ELF-1 (cell line): ENCODE data around the gene FAM170B.

Source experiments
- DNase-seq: peaks from one replicate; pipeline ENCODE4 v3.0.0-alpha.2; 2016; ENCODE audit warnings: low read depth, low spot score

Gene FAM170B

DNA sequence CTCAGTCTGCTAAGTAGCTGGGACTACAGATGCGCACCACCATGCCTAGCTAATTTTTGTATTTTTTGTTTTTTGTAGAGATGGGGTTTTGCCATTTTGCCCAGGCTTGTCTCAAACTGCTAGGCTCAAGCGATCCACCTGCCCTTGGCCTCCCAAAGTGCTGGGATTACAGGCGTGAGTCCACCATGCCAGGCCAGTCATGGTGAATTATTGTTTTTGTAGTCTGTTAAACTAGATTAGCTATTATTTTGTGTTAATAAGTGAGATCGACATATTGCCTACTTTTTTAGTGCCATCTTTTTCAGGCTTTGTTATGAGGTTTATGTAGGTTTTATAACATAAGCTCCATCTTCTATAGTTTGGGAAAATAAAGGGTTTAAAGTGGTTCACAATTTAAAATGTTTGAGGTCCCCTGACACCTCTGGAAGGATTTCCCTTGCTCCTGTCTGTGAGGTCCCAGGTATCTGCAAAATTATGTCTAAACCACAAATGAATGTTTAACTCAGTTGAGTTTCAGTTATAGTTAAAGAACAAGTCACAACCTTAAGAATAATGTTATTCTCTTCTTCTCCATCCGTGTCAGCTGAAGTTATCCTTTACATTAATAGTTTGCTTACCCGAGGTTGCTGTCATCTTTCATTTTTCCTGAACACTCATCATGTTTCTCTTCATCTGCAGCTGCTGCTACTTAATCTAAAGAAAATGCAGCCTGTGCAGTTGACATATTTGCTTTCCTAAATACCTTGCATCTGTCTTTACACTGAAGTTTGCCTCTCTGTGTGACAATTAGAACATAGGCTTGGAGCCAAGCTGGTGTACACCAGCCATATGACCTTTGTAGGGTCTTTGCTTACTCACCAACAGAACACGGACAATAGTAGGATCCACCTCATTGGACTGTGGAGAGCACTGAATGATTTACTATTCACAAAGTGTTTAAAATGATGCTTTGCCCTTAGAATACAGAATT, 9.6 kb downstream of the FAM170B start:
- no peak for DNase-seq

DNA sequence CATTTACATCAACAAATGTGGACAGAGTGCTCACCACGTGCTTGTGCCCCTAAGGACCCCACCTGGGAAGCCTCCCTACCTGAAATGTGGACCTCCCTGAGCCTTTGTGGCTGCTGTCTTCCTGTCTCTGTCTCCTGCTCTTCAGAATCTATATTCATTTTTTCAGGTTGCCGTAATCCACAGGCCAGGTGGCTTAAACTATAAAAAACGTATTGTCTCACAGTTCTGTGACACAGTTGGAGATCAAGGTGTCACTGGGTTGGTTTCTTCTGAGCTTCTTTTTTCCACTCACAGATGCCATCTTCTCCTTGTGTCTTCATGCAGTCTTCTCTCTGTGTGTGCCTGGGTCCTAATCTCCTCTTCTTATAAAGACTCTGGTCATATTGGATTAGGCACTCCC, 12.9 kb downstream of the FAM170B start:
- DNase-seq: no peak

DNA sequence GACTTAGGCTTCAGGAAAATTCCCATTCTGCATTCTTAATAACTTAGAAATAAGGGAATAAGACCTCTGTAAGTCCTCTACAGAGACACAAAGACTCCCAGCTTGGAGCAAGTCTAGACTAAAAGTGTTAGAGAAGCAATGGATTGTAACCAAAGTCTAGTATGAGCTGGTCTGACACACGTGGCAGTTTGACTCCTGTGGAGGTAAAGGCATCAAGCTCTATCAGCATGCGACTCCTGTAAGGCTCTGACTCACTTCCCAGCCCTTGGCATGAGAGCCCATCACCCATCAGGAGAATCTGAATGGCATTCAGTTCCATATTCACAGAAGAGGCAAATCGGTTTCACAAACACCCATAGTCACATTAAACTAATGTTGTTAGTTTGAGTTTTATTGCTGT, 14.1 kb downstream of the FAM170B start:
- no peak for DNase-seq

DNA sequence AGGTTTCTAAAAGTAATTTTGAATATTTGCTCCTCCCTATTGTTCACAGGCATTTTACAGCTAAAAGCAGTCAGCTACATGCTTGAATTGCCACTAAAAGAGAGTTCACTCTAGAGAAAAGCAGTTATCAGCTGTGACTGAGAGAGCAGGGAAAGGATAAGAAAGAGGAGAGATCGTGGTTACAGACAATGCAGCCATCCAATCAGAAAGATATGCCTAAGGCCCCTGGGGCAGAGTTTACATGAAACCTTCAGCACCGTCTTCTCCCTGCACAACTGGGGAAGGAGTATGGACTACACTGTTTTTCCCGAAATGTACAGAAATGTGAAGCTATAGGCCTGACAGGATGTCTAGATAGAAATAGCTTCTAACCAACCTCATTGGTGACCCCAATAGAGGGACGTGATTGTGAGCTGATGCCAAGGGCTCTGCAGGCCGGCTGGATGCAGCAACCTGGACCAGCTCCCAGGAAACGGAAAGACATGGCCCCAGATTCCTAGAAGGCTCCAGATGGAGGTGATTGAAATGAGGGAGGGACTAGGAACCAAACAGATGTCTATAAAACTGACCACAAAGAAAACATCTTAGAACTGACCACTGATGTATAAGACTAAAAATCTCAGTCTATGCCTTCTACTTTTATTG, 15.3 kb downstream of the FAM170B start:
- DNase-seq: no peak

DNA sequence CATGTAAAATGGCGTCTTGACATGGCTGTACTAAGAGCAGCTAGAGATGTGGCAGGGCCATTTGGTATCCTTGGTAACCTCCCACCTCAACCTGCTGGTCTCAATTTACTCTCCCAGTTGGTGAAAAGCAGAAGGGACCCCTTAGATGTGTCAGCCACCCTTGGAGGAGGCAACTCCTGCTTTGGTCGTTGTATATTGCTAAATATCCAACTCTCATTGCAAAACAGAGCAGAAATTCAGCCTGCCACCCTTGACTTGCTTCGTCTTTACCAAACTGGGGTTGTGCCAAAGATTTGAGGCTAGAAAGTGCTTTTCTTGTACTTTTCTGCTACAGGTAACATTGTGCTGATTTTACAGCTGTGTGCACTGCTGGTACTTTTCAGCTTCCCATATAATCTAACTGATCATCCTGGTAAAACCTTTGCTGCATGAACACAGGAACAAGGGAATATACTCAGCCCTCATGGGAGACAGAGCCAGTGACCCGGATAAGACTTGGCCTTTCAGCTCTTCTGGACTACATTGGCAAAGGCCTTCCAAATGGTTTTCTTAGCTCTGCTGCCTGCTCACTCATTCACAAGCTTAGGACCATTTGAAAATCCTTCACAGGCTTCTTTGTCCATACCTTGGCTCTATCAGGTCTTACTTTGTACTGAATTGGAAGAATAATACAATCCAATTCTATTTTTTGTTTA, 16.3 kb downstream of the FAM170B start:
- DNase-seq: no peak

DNA sequence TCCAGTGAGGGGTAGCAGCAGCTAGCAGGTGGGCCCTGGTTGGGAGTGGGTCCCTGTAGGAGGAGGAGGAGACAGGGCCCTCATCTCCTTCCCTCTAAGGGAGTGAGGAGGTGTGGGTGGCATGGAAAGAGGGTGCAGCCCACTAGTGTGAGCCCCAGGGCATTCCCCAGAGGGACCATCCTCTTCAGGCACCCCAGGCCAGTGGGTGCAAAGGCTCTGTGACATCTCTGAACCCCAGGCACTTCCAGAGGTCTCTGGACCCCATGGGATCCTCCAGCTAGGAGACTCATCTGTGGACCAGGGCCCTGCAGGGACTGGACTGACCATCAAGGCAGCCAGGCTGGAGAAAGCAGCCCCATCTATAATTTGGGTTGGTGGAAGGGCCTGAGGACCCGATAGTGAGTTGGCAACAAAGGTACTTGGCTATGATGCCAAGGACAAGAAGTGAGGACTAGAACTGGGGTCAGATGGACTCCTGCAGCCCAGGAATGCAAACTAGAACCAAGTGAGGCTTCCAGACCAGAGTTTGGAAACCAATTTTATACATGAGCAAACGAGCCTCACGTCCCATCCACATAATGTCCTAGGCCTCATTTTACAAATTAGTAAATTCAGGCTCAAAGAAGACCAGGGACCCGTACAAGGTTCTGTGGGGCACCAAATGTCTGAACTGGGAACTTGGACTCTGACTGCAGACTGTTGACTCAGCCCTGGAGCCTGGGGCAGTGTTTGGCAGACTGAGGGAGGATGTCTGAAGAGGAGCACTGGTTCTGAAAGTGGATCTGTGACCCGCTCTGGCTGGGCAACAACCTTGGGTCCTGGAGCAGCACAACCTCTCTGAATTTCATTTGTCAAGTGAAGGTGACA, 17.1 kb downstream of the FAM170B start:
- DNase-seq: no peak

DNA sequence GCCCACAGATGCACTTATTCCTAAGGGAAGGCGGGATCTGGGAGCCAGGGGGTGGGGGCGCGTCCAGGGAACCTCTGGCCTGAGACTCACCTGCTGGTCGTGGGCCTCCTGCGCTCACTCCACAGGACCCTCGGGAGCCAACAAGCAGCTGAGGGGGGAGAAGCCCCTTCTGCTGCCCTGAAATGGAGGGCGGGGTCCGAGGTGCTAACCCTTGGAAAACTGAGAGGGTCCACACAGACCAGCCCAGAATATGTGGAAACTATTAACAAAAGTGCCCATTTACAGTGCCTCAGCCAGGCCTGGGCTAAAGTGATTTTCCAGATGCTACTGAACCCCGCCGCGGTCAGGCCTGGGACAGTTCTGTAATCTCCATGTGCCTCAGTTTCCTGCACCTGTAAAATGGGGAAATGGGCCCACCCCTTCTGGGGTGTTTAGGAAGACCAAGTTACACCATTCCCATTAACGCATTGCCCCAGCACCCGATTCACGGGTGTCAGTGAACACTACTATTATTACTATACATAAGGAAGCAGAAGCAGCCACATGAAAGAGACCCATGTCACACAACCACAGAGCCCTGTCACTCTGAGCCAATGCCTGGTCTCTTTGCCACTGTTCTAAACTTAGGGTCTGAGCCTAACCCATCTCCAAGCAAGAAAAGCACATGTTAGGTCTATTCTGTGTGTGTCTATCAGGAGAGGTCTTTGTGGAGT, 17.9 kb downstream of the FAM170B start:
- DNase-seq: no peak

DNA sequence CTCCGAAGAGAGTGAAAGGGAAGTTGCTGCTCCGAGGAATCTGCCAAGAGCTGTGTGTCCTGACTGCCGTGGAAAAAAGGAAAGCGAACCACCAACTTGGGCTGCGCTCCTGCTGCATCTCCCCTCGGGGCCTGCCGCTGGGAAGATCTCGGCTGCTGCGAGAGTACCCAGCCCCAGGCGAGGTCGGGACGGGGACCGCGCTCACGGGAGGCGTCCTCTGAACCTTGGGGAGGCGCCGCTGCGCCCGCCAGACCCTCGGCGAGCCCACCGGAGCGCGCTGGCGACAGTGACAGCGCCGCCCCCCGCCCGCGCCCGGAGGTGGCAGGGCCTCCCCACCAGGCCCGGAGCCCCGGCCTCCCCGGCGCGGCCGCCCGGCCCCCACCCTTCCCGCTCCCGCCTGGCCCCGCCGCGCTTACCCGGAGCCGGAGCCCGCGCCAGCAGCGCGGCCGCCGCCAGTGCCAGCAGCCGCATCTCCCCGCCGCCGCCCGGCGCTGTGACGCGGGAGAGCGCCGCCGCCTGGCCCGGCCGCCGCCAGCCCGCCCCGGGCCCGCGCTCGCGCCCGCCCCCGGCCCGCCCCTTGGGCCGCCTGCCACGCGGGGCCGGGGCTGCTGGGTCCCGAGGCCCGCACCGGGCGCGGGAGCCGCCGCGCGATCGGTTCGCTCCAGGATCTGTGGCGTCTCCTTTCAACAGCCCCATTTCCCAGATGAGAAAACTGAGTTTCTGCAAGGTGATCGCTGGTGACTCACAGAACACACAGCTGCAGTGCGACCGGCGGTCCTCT, 18.6 kb downstream of the FAM170B start, which contains the start of gene VSTM4:
Gene VSTM4, minus strand, starts transcription at position 508 of the 781 bp plus-strand sequence. Its CDS starts 37 bp downstream, at position 471.
- DNase-seq: peak; percentile 40

DNA sequence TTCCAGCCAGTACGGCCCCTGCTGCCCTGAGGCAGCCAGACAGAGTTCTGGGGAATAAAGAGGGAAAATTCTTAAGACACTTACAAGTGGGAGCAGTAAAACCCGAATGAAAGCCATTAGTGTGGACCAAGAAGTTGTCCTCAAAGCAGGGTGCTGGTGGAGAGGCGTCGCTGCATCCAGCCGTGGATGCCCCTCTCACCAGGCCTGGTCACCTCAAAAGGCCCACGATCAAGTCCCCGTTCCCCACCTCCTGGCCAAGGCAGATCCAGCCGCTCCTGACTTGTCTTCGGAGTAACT, 19.2 kb downstream of the FAM170B start:
- no peak for DNase-seq

DNA sequence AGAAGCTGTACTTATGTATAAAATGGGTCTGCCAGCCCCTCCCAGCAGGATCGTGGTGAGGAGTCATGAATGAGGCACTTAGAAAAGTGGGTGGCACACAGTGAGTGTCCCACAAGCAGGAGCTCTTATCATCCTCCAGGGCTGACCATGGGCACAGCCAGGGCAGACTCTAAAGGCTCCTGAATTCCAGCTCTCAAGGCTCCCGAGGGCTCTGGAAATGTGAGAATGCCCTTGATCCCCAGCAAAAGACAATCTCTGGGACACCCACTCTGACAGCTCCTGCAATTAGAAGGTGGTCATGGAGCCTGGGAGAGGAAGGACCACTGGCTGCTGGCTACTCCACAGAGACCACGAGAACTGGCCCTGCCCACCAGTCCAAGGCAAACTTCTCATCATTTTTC, 20.1 kb downstream of the FAM170B start:
- no peak for DNase-seq

DNA sequence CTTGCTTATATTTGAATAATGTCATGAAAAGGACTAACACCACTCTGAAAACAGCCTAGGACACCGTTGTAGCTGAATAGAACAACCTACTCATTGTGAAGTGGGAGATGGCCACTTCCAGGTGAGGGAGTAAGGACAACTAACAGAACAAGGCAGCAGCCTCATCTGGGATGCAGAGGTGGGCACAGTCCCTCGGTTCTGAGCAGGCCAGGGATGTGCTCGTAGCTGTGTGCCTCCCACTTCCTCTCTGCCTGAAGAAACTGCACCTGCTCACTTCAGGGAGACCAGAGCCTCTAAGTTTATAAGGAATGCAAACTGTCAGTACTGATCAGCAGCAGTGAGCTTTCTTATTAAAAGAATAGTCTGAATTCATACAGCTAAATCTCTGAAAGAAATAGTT, 21.0 kb downstream of the FAM170B start:
- DNase-seq: no peak

DNA sequence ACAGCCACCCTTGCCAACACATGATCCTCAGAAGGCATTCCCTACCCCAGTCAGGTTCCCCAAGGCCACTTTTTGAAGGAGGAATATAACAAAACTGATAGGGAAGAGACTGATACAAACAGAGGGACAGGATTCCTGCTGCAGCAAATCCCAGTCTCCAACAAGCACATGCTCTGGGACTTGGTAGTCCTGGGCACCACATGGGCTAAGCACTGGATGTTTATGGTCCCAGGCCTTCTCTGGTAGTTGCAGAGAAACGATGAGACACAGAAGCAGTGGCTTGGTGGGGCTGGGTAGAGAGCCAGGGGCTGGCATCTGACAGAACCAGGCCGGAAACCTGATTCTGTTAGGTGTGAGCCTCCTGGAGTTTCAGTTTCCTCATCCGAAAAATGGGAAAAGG, 21.7 kb downstream of the FAM170B start:
- no peak for DNase-seq

DNA sequence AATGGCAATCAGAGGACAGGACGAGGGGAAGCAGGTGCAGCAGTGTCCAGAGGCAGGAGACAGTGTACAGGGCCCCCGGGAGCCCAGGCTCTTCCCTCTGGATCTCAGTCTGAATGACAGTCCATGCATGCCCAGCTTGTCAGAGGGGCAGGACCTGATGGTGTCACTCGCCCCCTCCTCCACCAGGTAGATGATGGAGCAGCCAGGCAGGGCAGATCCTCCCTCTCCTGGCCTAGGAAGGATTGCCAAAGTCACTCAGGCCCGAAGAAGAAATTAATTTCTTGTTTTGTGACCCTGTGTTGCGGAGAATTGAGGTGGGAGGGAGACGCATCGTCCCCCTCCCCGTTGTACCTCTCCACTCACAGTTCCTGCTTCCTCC, 22.5 kb downstream of the FAM170B start:
- no peak for DNase-seq

DNA sequence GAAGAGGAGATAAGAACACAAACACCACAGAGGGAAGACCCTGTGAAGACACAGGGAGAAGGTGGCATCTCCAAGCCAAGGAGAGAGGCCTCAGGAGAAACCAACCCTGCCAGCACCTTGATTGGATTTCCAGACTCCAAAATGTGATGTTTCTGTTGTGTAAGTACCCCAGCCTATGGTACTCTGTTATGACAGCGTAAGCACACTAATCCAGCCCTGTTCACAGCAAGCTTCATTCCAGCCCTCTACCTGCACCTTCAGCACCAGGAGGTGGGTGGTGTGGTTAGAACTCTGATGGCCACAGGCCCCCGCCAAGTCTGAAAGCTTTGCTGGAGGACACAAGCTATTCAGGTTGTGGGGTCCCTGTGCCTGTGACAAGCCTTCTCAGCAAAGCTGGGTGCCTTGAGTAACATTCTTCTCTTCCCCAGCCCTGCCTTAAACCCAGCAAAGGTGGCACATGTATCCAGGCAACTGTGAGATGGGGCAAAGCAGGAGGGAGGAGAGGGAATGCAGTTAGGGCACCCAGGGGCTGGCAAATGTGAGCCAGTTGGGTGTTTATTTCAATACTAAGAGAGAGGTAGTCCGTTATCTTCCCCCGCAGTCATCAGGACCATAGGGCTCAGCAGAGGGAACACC, 23.0 kb downstream of the FAM170B start:
- no peak for DNase-seq

DNA sequence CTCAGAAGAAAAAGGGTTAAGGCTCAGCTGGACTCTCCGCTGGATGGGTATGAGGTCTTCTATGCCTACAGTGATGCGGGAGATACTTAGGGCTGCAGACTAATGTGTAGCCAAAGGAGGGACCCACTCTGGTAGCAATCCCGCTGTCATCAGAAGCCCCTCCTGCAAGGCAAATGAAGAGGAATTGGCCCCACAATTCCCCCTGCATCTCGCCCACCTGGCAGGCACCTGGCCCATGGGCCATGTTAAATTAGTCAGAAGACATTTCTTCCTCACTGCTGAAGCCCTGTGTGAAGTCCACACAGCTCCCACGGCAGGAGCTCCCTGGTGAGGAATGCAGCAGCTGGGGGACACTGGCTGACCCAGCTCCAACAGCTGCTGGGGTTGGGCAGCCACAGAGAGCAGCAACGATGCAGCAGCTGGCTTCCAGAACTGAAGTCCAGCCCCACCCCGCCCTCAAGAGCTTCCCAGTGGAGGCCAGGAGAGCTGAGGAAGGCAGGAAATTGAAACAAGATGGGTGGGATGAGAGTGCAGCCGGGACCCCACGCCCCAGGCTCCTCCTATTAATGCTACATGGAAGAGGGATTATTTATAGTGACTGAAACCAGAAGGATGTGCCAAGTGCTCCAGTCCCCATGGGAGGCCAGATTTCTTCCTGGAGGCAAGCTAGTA, 24.0 kb downstream of the FAM170B start:
- DNase-seq: no peak

DNA sequence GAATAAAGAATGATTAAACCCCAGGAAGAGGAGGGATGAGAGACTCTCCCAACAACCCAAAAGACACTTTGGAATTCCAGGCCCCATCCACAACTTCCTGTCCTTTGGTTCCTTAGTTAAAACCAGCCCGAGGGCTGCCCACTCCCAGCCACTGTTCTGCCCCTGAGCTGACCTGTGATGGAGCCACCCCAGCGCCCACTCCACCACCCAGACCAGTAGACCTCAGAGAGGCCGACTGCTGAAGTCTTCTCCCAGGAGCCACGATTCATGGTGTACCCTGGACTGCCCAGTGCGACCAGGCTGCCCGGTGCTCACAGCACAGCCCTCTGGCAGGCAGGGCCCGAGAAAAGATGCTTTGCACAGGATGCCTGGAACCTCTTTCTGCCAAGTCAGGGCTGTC, 25.2 kb downstream of the FAM170B start:
- DNase-seq: no peak

DNA sequence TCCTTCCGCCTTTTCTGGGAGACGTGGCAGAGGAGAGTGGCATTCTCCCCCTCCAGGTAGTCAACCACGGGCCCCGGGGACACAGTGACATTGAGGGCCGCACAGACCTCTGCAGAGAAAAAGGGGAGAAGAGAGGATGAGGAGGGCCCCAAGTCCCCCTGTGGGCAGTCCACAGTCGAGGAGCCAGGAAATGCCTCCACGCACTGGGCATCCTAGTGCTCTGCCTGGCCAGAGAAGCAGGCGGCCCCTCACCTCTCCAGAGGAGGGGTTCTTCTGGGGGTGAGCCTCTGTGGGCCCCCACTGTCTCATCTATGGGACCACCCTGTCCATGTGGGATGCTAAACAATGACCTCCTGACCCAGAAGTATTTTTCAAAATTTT, 25.9 kb downstream of the FAM170B start:
- no peak for DNase-seq

DNA sequence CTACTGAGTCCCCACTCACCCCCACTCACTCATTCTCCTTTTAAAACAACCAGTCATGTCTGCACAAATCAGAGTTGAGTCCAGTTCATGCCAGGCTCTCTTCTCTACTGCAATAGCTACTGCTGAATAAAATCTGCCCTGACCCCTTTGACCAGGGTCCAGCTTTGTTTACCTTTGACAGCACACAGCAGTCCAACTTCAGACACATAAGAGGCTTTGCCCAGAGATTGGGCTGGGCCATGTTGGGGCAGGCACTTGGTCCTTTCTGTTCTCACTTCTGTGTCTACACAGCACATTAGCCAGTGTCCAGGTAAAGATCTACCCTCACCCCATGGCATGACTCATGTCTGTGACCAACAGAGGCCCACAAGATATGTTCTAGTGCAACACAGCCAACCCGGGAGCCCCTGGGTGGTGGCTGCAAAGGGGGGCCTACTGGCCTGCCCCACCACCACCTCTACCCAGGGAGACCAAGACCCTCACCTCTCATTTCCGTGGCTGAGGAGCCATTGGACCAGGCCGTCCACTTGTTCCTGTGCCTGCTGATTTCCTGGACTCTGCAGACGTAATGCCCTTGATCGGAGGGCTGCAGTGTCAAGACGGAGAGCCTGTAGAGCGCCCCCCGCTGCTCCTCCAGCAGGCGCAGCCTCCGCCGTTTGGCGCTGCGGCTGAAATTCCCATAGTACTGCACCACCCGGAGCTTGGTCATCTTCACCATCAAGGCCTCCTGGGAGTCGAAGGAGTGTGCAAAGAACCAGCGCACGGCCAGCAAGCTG, 26.5 kb downstream of the FAM170B start:
- no peak for DNase-seq
